OCI-LY1 (cell line): ENCODE measurements around the gene MAPK8.

ENCODE experiments used
- H2AFZ ChIP-seq: fragments of 200-600 bp; sonication (generic), shearing (Covaris generic); 2 replicates; pipeline ENCODE4 v1.6.0; 2014; ENCODE audit warnings: antibody characterized with exemption, mild to moderate bottlenecking, low read length
- H3F3A ChIP-seq: fragments of 200-600 bp; sonication (generic), shearing (Covaris generic); 2 replicates; pipeline ENCODE4 v1.6.0; 2014; ENCODE audit warnings: mild to moderate bottlenecking, antibody characterized with exemption, low read length, moderate library complexity; ENCODE audit not compliant: insufficient read depth
- H3K27ac ChIP-seq: fragments of 200-600 bp; sonication (generic); 2 replicates; pipeline ENCODE4 v1.5.1; 2014; ENCODE audit warnings: low read length, mixed run types, mild to moderate bottlenecking, low read depth; ENCODE audit not compliant: poor library complexity, severe bottlenecking
- H3K27me3 ChIP-seq: fragments of 200-600 bp; sonication (generic); 2 replicates; pipeline ENCODE4 v1.6.0; 2014; ENCODE audit warnings: antibody characterized with exemption, mild to moderate bottlenecking, low read length, moderate library complexity; ENCODE audit not compliant: insufficient read depth
- H3K36me3 ChIP-seq: fragments of 200-600 bp; sonication (generic); 2 replicates; pipeline ENCODE4 v1.6.1; 2014; ENCODE audit warnings: mild to moderate bottlenecking, antibody characterized with exemption, low read length, moderate library complexity, mixed read lengths; ENCODE audit not compliant: insufficient read depth
- H3K4me1 ChIP-seq: fragments of 200-600 bp; sonication (generic); 2 replicates; pipeline ENCODE4 v1.5.1; 2014; ENCODE audit warnings: mild to moderate bottlenecking, low read length, moderate library complexity; ENCODE audit not compliant: insufficient read depth, severe bottlenecking
- H3K4me2 ChIP-seq: fragments of 200-600 bp; sonication (generic), shearing (Covaris generic); 2 replicates; pipeline ENCODE4 v1.6.1; 2014; ENCODE audit warnings: low read length
- H3K4me3 ChIP-seq: fragments of 200-600 bp; sonication (generic); 2 replicates; pipeline ENCODE4 v1.5.1; 2014; ENCODE audit warnings: low read length, low read depth, mild to moderate bottlenecking, mixed read lengths; ENCODE audit not compliant: poor library complexity, severe bottlenecking
- H3K79me2 ChIP-seq: fragments of 200-600 bp; shearing (Covaris generic); 2 replicates; pipeline ENCODE4 v1.6.1; 2016; ENCODE audit warnings: mixed run types, low read length, mixed read lengths; ENCODE audit not compliant: insufficient read depth
- H3K9ac ChIP-seq: fragments of 200-600 bp; sonication (generic), shearing (Covaris generic); 2 replicates; pipeline ENCODE4 v1.6.1; 2014; ENCODE audit warnings: mild to moderate bottlenecking, low read length, mixed read lengths
- H3K9me2 ChIP-seq: fragments of 200-600 bp; sonication (generic), shearing (Covaris generic); 2 replicates; pipeline ENCODE4 v1.6.1; 2014; ENCODE audit warnings: low read depth, mild to moderate bottlenecking, low read length, mixed read lengths
- H3K9me3 ChIP-seq: fragments of 200-600 bp; shearing (Covaris generic); 2 replicates; pipeline ENCODE4 v1.6.1; 2014; ENCODE audit warnings: low read length, mixed read lengths
- H4K20me1 ChIP-seq: fragments of 200-600 bp; sonication (generic), shearing (Covaris generic); 2 replicates; pipeline ENCODE4 v1.6.0; 2016; ENCODE audit warnings: mild to moderate bottlenecking, low read length; ENCODE audit not compliant: insufficient read depth
- CTCF ChIP-seq: fragments of 200-600 bp; sonication (generic), shearing (Covaris generic); IDR thresholded peaks from 2 replicates; pipeline ENCODE4 v1.5.1; 2017; ENCODE audit warnings: mild to moderate bottlenecking, antibody characterized with exemption, low read length, moderate library complexity, mixed read lengths
- EZH2 ChIP-seq: fragments of 200-600 bp; sonication (generic), shearing (Covaris generic); IDR thresholded peaks from 2 replicates; pipeline ENCODE4 v1.8.0; 2017; ENCODE audit warnings: borderline replicate concordance, mixed run types, mild to moderate bottlenecking, antibody characterized with exemption, low read length, moderate library complexity, mixed read lengths

MAPK8 gene

GRCh38 chr10:48390933-48391845 lies 84.7 kb downstream of the MAPK8 start:
- Histone ChIP-seq H3K4me1 (no peaks in the 10 kb centered on the region), H3K9me2 (no peaks in the 10 kb centered on the region), H3K9me3 (no peaks in the 10 kb centered on the region), H3K36me3 (no peaks in the 10 kb centered on the region), H3K79me2 (no peaks in the 10 kb centered on the region), H3K9ac (no peak overlapping the region), H3K27me3 (no peaks in the 10 kb centered on the region), H3K27ac (no peak overlapping the region), H3F3A (no peaks in the 10 kb centered on the region), H3K4me3 (no peak overlapping the region), H3K4me2 (no peak overlapping the region), H4K20me1 (no peaks in the 10 kb centered on the region), H2AFZ (no peak overlapping the region)
- TF ChIP-seq EZH2, result no peak
- no peak for TF ChIP-seq CTCF

GRCh38 chr10:48391994-48392393 lies 85.5 kb downstream of the MAPK8 start:
- H2AFZ ChIP-seq, result no peak overlapping the region
- H3K4me3 ChIP-seq, result no peak overlapping the region
- no peaks in the 10 kb centered on the region for H3K79me2 ChIP-seq
- no peak for TF ChIP-seq CTCF
- no peak for TF ChIP-seq EZH2
- no peaks in the 10 kb centered on the region for H4K20me1 ChIP-seq
- no peaks in the 10 kb centered on the region for H3K9me2 ChIP-seq
- no peaks in the 10 kb centered on the region for H3K9me3 ChIP-seq
- no peaks in the 10 kb centered on the region for H3F3A ChIP-seq
- no peaks in the 10 kb centered on the region for H3K27me3 ChIP-seq
- H3K27ac ChIP-seq, result no peak overlapping the region
- H3K36me3 ChIP-seq, result no peaks in the 10 kb centered on the region
- H3K4me1 ChIP-seq, result no peaks in the 10 kb centered on the region
- H3K9ac ChIP-seq, result no peak overlapping the region
- H3K4me2 ChIP-seq, result no peak overlapping the region

- Histone ChIP-seq H4K20me1 (no peaks in the 10 kb centered on the region), H3K4me2 (no peak overlapping the region), H3K9ac (no peak overlapping the region), H2AFZ (no peak overlapping the region), H3K4me3 (no peak overlapping the region), H3K36me3 (no peaks in the 10 kb centered on the region), H3K9me3 (no peaks in the 10 kb centered on the region), H3K27me3 (no peaks in the 10 kb centered on the region), H3K27ac (no peak overlapping the region), H3K79me2 (no peaks in the 10 kb centered on the region), H3K9me2 (no peaks in the 10 kb centered on the region), H3K4me1 (no peaks in the 10 kb centered on the region), H3F3A (no peaks in the 10 kb centered on the region)
- no peak for TF ChIP-seq EZH2
- TF ChIP-seq CTCF, result no peak
Measured at GRCh38 chr10:48398261-48398660, 91.8 kb downstream of the MAPK8 start.
